HuH-7.5 (cell line): ENCODE measurements around the gene PGA4.

ENCODE experiments used
- DNase-seq: peaks from one replicate; pipeline ENCODE4 v3.0.0; 2011; ENCODE audit warnings: low spot score

Gene PGA4

GRCh38 chr11:61279934-61280659, 58.0 kb downstream of the PGA4 start:
- no peak for DNase-seq

DNA sequence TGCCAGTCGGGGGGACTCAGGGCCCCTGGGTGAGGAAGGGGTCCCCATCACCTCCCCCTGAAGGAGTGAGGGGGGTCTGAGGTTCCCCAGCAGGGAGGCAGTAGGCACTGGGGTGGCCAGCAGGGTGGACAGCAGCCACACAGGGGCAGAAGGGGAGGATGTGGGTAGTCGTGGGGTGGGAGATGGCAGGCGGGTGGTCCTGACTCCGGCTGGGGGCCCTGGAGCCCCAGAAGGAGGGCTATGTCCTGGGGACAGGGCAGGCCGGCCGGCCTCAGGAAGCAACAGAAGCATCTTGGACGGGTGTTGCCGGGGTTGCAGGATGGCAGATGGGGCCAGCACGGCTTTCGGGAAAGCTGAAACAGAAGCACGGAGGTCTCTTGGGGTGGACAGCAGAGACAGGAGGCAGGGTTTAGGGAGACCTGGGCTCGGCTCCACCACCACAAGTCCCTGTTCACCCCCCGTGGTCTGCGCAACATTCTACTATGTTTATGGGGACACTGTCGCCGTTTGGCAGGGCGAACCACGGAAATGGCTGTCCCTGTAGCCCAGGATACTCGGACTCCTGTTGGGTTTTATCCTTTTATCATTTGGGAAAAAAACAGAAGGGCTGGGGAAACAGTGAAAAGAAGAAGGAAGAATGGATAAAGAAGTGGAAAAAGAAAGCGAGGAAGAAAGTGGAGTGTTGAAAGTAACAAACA, 58.9 kb downstream of the PGA4 start:
- no peak for DNase-seq
